Measurements from ENCODE around the gene INO80D.

- TF ChIP-seq CTCF (IDR thresholded peaks at IDR 0.05) (no peak), EZH2 (IDR thresholded peaks at IDR 0.05) (no peak)
Measured at GRCh38 chr2:206054952-206055351, 31.0 kb downstream of the INO80D start.
